ENCODE data around the gene CCDC69. TPM values are rescaled to one million over a fixed set of nuclear protein-coding genes. Genes with fewer than 3 reads are reported as not detected.
A peak's percentile ranks its signal among the peaks of the same experiment; 100 is the strongest.
"Not testable (repeated sequence)": the region's sequence is repeated elsewhere in the genome, so short reads cannot be mapped to it uniquely, and the experiment has no call there.

Gene CCDC69
- total RNA-seq, 4 donors from 2014 or later = 93.4 to 128 (median 114) TPM

- intact Hi-C loops (cut with DNase I; ENCODE audit: low total_unique reads) = loop anchor here (1.0 to 5.0 kb wide), 4 partner anchors 16 to 201 kb away; no protein-coding TSS in a partner anchor
- Histone ChIP-seq H3K4me3 (peak overlapping the region; percentile 49 to 57 (median 55)), H3K27ac (peak overlapping the region; percentile 88 to 93 (median 91)), H3K9me3 (no peaks in the 10 kb centered on the region), H3K4me1 (peaks cover 29 to 37% of the 10 kb centered on the region in 2 donors), H3K27me3 (no peaks in the 10 kb centered on the region), H3K36me3 (no peaks in the 10 kb centered on the region)
- TF ChIP-seq POLR2A (IDR thresholded peaks at IDR 0.05) = peak; percentile 34 to 58
- TF ChIP-seq, protein P1, sequence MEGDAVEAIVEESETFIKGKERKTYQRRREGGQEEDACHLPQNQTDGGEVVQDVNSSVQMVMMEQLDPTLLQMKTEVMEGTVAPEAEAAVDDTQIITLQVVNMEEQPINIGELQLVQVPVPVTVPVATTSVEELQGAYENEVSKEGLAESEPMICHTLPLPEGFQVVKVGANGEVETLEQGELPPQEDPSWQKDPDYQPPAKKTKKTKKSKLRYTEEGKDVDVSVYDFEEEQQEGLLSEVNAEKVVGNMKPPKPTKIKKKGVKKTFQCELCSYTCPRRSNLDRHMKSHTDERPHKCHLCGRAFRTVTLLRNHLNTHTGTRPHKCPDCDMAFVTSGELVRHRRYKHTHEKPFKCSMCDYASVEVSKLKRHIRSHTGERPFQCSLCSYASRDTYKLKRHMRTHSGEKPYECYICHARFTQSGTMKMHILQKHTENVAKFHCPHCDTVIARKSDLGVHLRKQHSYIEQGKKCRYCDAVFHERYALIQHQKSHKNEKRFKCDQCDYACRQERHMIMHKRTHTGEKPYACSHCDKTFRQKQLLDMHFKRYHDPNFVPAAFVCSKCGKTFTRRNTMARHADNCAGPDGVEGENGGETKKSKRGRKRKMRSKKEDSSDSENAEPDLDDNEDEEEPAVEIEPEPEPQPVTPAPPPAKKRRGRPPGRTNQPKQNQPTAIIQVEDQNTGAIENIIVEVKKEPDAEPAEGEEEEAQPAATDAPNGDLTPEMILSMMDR (IDR thresholded peaks at IDR 0.05 in 4 of 5, conservative IDR thresholded peaks at IDR 0.05 in 1 of 5) = no peak
- in situ Hi-C loops (cut with MboI; ENCODE audit: low sequenced_read_pairs in 4 of 4) = loop anchor here (5.0 to 25.0 kb wide), 3 partner anchors 101 to 114 kb away; no protein-coding TSS in a partner anchor
- DNase-seq (peak; percentile 76 to 90), ATAC-seq (peak; percentile 78 to 84)
These were observed 14.4 kb upstream of the CCDC69 start for GRCh38 chr5:151238303-151238741.

- no peak for ATAC-seq
- Histone ChIP-seq H3K4me1 (peaks cover 29 to 37% of the 10 kb centered on the region in 2 donors), H3K9me3 (no peaks in the 10 kb centered on the region), H3K36me3 (no peaks in the 10 kb centered on the region), H3K27me3 (no peaks in the 10 kb centered on the region), H3K27ac (peak overlapping the region; percentile 88 to 93 (median 91)), H3K4me3 (peak overlapping the region; percentile 49 to 57 (median 55))
- no peak for TF ChIP-seq POLR2A (IDR thresholded peaks at IDR 0.05)
- in situ Hi-C loops (cut with MboI; ENCODE audit: low sequenced_read_pairs in 4 of 4) (loop anchor here (5.0 to 25.0 kb wide), 3 partner anchors 100 to 113 kb away; no protein-coding TSS in a partner anchor), intact Hi-C loops (cut with DNase I; ENCODE audit: low total_unique reads) (loop anchor here (1.0 to 5.0 kb wide), 4 partner anchors 15 to 200 kb away; no protein-coding TSS in a partner anchor)
- no peak for DNase-seq
These were observed 13.8 kb upstream of the CCDC69 start for GRCh38 chr5:151237685-151238084.

- intact Hi-C loops (cut with DNase I; ENCODE audit: low total_unique reads) = loop anchor here (5.0 kb wide), 1 partner anchor 200 kb away; no protein-coding TSS in a partner anchor
- peak overlapping the region; percentile 88 to 93 (median 91) for H3K27ac ChIP-seq
- H3K4me1 ChIP-seq = peaks cover 29 to 37% of the 10 kb centered on the region in 2 donors
- TF ChIP-seq POLR2A (IDR thresholded peaks at IDR 0.05) = no peak
- TF ChIP-seq, protein P1 (IDR thresholded peaks at IDR 0.05 in 4 of 5, conservative IDR thresholded peaks at IDR 0.05 in 1 of 5) = no peak
- ATAC-seq = peak; percentile 40 to 59
- H3K4me3 ChIP-seq = no peak overlapping the region
- in situ Hi-C loops (cut with MboI; ENCODE audit: low sequenced_read_pairs in 4 of 4) = loop anchor here (5.0 to 25.0 kb wide), 3 partner anchors 100 to 112 kb away; no protein-coding TSS in a partner anchor
- no peak for DNase-seq
- no peaks in the 10 kb centered on the region for H3K9me3 ChIP-seq
- no peaks in the 10 kb centered on the region for H3K36me3 ChIP-seq
- H3K27me3 ChIP-seq = no peaks in the 10 kb centered on the region
These were observed 13.0 kb upstream of the CCDC69 start for GRCh38 chr5:151236888-151237287.

DNA sequence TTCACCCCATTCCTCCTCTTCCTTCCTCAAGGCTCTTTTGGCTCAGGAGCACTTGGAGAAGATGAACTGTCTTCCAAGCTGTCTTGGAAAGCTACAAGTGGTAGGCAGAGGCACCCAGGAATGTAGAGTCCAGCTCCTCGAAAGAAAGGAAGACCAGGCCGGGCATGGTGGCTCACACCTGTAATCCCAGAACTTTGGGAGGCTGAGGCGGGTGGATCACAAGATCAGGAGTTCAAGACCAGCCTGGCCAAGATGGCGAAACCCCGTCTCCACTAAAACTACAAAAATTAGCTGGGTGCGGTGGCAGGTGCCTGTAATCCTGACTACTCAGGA lies 11.3 kb upstream of the CCDC69 start:
- DNase-seq, H3K27me3 ChIP-seq, H3K9me3 ChIP-seq, H3K36me3 ChIP-seq, ATAC-seq: not testable (repeated sequence)
- intact Hi-C loops (cut with DNase I; ENCODE audit: low total_unique reads) (loop anchor here (5.0 kb wide), 1 partner anchor 198 kb away; no protein-coding TSS in a partner anchor), in situ Hi-C loops (cut with MboI; ENCODE audit: low sequenced_read_pairs in 4 of 4) (loop anchor here (5.0 to 25.0 kb wide), 3 partner anchors 98 to 110 kb away; no protein-coding TSS in a partner anchor)
- Histone ChIP-seq H3K27ac (peak overlapping the region; percentile 76 to 93 (median 88)), H3K4me3 (peak overlapping the region; percentile 9 to 30 (median 26)), H3K4me1 (peaks cover 29 to 37% of the 10 kb centered on the region in 2 donors)

DNA sequence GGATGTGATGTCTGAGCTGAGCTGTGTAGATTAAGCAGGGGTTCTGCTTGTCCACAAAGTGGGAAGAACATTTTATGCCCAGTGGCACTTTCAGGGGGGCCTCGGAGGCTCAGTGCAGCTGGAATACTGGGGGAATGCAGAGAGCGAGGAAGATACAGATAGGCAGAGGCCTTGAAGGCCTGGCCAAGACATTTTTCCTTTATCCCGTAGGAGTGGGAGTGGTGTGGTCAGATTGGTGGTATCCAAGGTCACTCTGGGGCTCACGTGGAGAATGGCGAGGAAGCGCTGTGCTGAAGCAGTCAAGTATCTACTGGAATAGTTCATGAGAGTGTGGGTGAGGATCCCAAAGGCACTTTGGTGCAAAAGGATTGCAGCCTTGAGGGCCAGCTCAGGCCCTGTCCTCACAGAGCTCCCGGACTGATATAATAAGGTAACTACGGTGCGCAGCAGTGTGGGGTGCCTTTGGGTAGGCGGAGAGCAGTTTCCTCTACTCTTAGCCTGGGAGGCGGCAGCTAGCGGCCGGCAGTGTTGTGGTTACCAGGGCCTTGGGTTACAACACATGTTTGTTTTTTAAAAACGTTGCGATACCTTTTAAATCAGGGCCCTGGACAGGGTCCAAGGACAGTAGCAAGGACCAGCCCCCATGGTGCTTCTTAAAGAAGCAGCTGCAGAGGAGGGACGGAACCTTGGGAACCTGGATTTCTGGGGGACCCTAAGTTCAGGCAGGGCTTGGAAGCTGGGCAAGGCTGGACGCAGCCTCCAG lies 10.8 kb upstream of the CCDC69 start:
- Histone ChIP-seq H3K4me3 (peak overlapping the region; percentile 9 to 30 (median 26)), H3K27ac (peak overlapping the region; percentile 76 to 93 (median 88)), H3K36me3 (no peaks in the 10 kb centered on the region), H3K27me3 (no peaks in the 10 kb centered on the region), H3K9me3 (no peaks in the 10 kb centered on the region), H3K4me1 (peaks cover 29 to 37% of the 10 kb centered on the region in 2 donors)
- DNase-seq (peak; percentile 70 to 85), ATAC-seq (peak; percentile 54 to 55)
- intact Hi-C loops (cut with DNase I; ENCODE audit: low total_unique reads) = loop anchor here (5.0 kb wide), 1 partner anchor 197 kb away; no protein-coding TSS in a partner anchor
- in situ Hi-C loops (cut with MboI; ENCODE audit: low sequenced_read_pairs in 4 of 4) = loop anchor here (5.0 to 25.0 kb wide), 3 partner anchors 97 to 110 kb away; no protein-coding TSS in a partner anchor
- TF ChIP-seq, protein P1 (IDR thresholded peaks at IDR 0.05 in 4 of 5, conservative IDR thresholded peaks at IDR 0.05 in 1 of 5) = no peak
- no peak for TF ChIP-seq POLR2A (IDR thresholded peaks at IDR 0.05)

All from gastrocnemius medialis (tissue), 4 donors.